ENCODE measurements around the gene RPL22L1.

GRCh38 chr3:170893895-170894294, 23.9 kb upstream of the RPL22L1 start:
- no peak for TF ChIP-seq CTCF (IDR thresholded peaks at IDR 0.05; ENCODE audit: poor library complexity, severe bottlenecking)
- TF ChIP-seq, protein P1, sequence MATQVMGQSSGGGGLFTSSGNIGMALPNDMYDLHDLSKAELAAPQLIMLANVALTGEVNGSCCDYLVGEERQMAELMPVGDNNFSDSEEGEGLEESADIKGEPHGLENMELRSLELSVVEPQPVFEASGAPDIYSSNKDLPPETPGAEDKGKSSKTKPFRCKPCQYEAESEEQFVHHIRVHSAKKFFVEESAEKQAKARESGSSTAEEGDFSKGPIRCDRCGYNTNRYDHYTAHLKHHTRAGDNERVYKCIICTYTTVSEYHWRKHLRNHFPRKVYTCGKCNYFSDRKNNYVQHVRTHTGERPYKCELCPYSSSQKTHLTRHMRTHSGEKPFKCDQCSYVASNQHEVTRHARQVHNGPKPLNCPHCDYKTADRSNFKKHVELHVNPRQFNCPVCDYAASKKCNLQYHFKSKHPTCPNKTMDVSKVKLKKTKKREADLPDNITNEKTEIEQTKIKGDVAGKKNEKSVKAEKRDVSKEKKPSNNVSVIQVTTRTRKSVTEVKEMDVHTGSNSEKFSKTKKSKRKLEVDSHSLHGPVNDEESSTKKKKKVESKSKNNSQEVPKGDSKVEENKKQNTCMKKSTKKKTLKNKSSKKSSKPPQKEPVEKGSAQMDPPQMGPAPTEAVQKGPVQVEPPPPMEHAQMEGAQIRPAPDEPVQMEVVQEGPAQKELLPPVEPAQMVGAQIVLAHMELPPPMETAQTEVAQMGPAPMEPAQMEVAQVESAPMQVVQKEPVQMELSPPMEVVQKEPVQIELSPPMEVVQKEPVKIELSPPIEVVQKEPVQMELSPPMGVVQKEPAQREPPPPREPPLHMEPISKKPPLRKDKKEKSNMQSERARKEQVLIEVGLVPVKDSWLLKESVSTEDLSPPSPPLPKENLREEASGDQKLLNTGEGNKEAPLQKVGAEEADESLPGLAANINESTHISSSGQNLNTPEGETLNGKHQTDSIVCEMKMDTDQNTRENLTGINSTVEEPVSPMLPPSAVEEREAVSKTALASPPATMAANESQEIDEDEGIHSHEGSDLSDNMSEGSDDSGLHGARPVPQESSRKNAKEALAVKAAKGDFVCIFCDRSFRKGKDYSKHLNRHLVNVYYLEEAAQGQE (IDR thresholded peaks at IDR 0.05; ENCODE audit: borderline replicate concordance) = no peak
- TF ChIP-seq EZH2 (IDR thresholded peaks at IDR 0.05; ENCODE audit: borderline replicate concordance, insufficient read depth, low read length, poor library complexity, severe bottlenecking) = no peak
- TF ChIP-seq RAD21 (conservative IDR thresholded peaks at IDR 0.05) = no peak
- TF ChIP-seq SMC3 (conservative IDR thresholded peaks at IDR 0.05; ENCODE audit: poor library complexity) = no peak
- TF ChIP-seq TAF1 (IDR thresholded peaks at IDR 0.05; ENCODE audit: low read depth) = no peak
- no peak for TF ChIP-seq MXI1 (conservative IDR thresholded peaks at IDR 0.05; ENCODE audit: poor library complexity, severe bottlenecking)

Measured in neural cell (in vitro differentiated cells).